IMR-90 (cell line): ENCODE data around the gene PLTP. TPM values are rescaled to one million over a fixed set of nuclear protein-coding genes. Genes with fewer than 3 reads are reported as not detected.

ENCODE experiments used
- ATAC-seq: fragments of 200-7000 bp; cut with Tn5 transposase; 2 replicates; pipeline ENCODE4 v1.9.1; 2020; ENCODE audit warnings: low read depth, mild to moderate bottlenecking, moderate library complexity
- BruUV-seq: library from RNA; stranded (reverse); fragments of 400-500 nt; replicated peaks from 2 replicates; lab custom pipeline; 2021; lab: Mats Ljungman, UMichigan
- CTCF ChIA-PET: fragments of 300-600 bp; formaldehyde crosslinking; extraction: SDS; loops from one replicate; lab custom pipeline; 2021; ENCODE audit warnings: antibody characterized with exemption; lab: Yijun Ruan, JAX
- POLR2A ChIA-PET: fragments of 300-600 bp; sonication (Branson Sonifier 250); formaldehyde crosslinking; loops from one replicate; lab custom pipeline; 2022; ENCODE audit warnings: antibody characterized with exemption; ENCODE audit not compliant: unreplicated experiment; lab: Charles Lee
- DNase-seq: peaks from one replicate; pipeline ENCODE4 v3.0.0; 2013
- H2AFZ ChIP-seq: replicated peaks from 2 replicates; pipeline ENCODE3; 2013; ENCODE audit warnings: low read length, mild to moderate bottlenecking; ENCODE audit not compliant: poor library complexity
- H2AK5ac ChIP-seq: 2 replicates; pipeline ENCODE4 v1.6.1; 2013; ENCODE audit warnings: low read depth, low read length, inconsistent platforms
- H2AK9ac ChIP-seq: replicated peaks from 2 replicates; pipeline ENCODE3; 2013; ENCODE audit warnings: mild to moderate bottlenecking, low read depth, low read length, moderate library complexity; ENCODE audit not compliant: poor library complexity
- H2BK120ac ChIP-seq: 2 replicates; pipeline ENCODE4 v1.6.1; 2013; ENCODE audit warnings: low read depth, low read length, inconsistent platforms
- H2BK15ac ChIP-seq: 3 replicates; pipeline ENCODE4 v1.6.1; 2013; ENCODE audit warnings: low read depth, low read length, inconsistent platforms
- H2BK20ac ChIP-seq: 2 replicates; pipeline ENCODE4 v1.6.1; 2013; ENCODE audit warnings: low read depth, mild to moderate bottlenecking, inconsistent platforms, low read length, moderate library complexity
- H2BK5ac ChIP-seq: 2 replicates; pipeline ENCODE4 v1.6.1; 2013; ENCODE audit warnings: mild to moderate bottlenecking, low read depth, low read length, inconsistent platforms; ENCODE audit not compliant: poor library complexity, severe bottlenecking
- H3K14ac ChIP-seq: replicated peaks from 2 replicates; pipeline ENCODE4 v1.6.1; 2013; ENCODE audit warnings: low read depth, low read length, inconsistent platforms
- H3K18ac ChIP-seq: 2 replicates; pipeline ENCODE4 v1.6.1; 2013; ENCODE audit warnings: low read depth, low read length, control low read depth
- H3K23ac ChIP-seq: 2 replicates; pipeline ENCODE4 v1.6.1; 2013; ENCODE audit warnings: low read depth, low read length, inconsistent platforms
- H3K27ac ChIP-seq: 2 replicates; pipeline ENCODE4 v1.5.1; 2013; ENCODE audit warnings: mild to moderate bottlenecking, control low read depth, low read length; ENCODE audit not compliant: insufficient read depth
- H3K27me3 ChIP-seq: 2 replicates; pipeline ENCODE4 v1.6.1; 2013; ENCODE audit warnings: low read length; ENCODE audit not compliant: control insufficient read depth, insufficient read depth
- H3K36me3 ChIP-seq: 2 replicates; pipeline ENCODE4 v1.6.1; 2013; ENCODE audit warnings: low read length, mixed read lengths; ENCODE audit not compliant: control insufficient read depth, insufficient read depth
- H3K4ac ChIP-seq: 2 replicates; pipeline ENCODE4 v1.6.1; 2013; ENCODE audit warnings: low read depth, low read length, inconsistent platforms
- H3K4me1 ChIP-seq: 2 replicates; pipeline ENCODE4 v1.6.1; 2013; ENCODE audit warnings: low read length, mixed read lengths; ENCODE audit not compliant: control insufficient read depth, insufficient read depth
- H3K4me2 ChIP-seq: 2 replicates; pipeline ENCODE4 v1.6.1; 2013; ENCODE audit warnings: low read depth, mild to moderate bottlenecking, control low read depth, low read length, moderate library complexity
- H3K4me3 ChIP-seq: 2 replicates; pipeline ENCODE4 v1.5.1; 2013; ENCODE audit warnings: low read depth, mild to moderate bottlenecking, control low read depth, low read length, moderate library complexity; ENCODE audit not compliant: insufficient read depth
- H3K56ac ChIP-seq: 2 replicates; pipeline ENCODE4 v1.6.1; 2013; ENCODE audit warnings: low read length, inconsistent platforms; ENCODE audit not compliant: insufficient read depth; ENCODE audit errors: extremely low read depth
- H3K79me1 ChIP-seq, 2 experiments: 2 replicates each; pipeline ENCODE4 v1.6.1; 2013; ENCODE audit warnings: low read length in 2 of 2, inconsistent platforms in 1 of 2, low read depth in 1 of 2
- H3K9ac ChIP-seq: 2 replicates; pipeline ENCODE4 v1.6.1; 2013; ENCODE audit warnings: low read depth, low read length, control low read depth
- H3K9me1 ChIP-seq: 2 replicates; pipeline ENCODE4 v1.6.1; 2013; ENCODE audit warnings: low read length, inconsistent platforms; ENCODE audit not compliant: insufficient read depth
- H3K9me3 ChIP-seq: 2 replicates; pipeline ENCODE4 v1.6.1; 2013; ENCODE audit warnings: low read length; ENCODE audit not compliant: control insufficient read depth, insufficient read depth
- H4K20me1 ChIP-seq: 2 replicates; pipeline ENCODE4 v1.6.1; 2013; ENCODE audit warnings: low read length, inconsistent platforms; ENCODE audit not compliant: insufficient read depth
- H4K5ac ChIP-seq: 2 replicates; pipeline ENCODE4 v1.6.1; 2013; ENCODE audit warnings: mild to moderate bottlenecking, low read depth, low read length, control low read depth
- H4K8ac ChIP-seq, 2 experiments: 2 replicates each; pipeline ENCODE4 v1.6.1; 2013; ENCODE audit warnings: low read depth in 2 of 2, low read length in 2 of 2, control low read depth in 1 of 2, inconsistent platforms in 1 of 2
- H4K91ac ChIP-seq: 2 replicates; pipeline ENCODE4 v1.6.1; 2013; ENCODE audit warnings: low read depth, low read length, inconsistent platforms; ENCODE audit not compliant: insufficient read depth
- CEBPB ChIP-seq: IDR thresholded peaks from 2 replicates; pipeline ENCODE4 v1.6.1; 2012; ENCODE audit warnings: low read depth, low read length, improper control_type of control experiment
- FOS ChIP-seq: fragments of 150-350 bp; IDR thresholded peaks from 2 replicates; pipeline ENCODE4 v1.6.1; 2016; ENCODE audit warnings: low read depth, low read length
- RAD21 ChIP-seq: IDR thresholded peaks from 2 replicates; pipeline ENCODE4 v1.6.1; 2012; ENCODE audit warnings: low read length, improper control_type of control experiment
- WGBS, 2 experiments: methylation state at CpG; one replicate each; pipeline versions ENCODE4 v1.1.5 to v1.1.7; 2013; ENCODE audit warnings: missing lambda C conversion rate in 2 of 2; ENCODE audit not compliant: insufficient read length in 1 of 2; ENCODE audit errors: extremely low coverage in 2 of 2; 5-methylcytosine and 5-hydroxymethylcytosine counted together
- dilution Hi-C: fragments of 300-500 bp; cut with HindIII; formaldehyde crosslinking; loops from one replicate; pipeline ENCODE4 v1.14.3; 2018; ENCODE audit warnings: low sequenced_read_pairs; ENCODE audit not compliant: unreplicated experiment
- in situ Hi-C: fragments of 300-500 bp; cut with MboI; formaldehyde crosslinking; loops from 3 replicates; pipeline ENCODE4 v1.14.3; 2019; ENCODE audit warnings: low sequenced_read_pairs, inconsistent platforms, mixed read lengths
- intact Hi-C: fragments of 100-400 bp; cut with micrococcal nuclease; formaldehyde crosslinking; loops from 2 replicates; pipeline ENCODE4 v1.10.0; 2022
- polyA plus RNA-seq, 3 experiments: library from polyadenylated mRNA; depleted of rRNA; stranded (reverse); fragments of >200 nt; gene quantifications; 2 replicates each; pipeline ENCODE4 v1.2.3, GENCODE V29; 2012; ENCODE audit warnings: low replicate concordance in 1 of 3
- total RNA-seq: library from RNA; depleted of rRNA; stranded (reverse); fragments of >200 nt; gene quantifications from 2 replicates; pipeline ENCODE4 v1.2.3, GENCODE V29; 2012

Gene PLTP
- total and polyA plus RNA-seq, 2 of the 4 experiments (the other 2 are of a cell fraction), result 5.4 to 55.8 TPM

GRCh38 chr20:45953672-45954071 lies 41.7 kb upstream of the PLTP start:
- no peak overlapping the region for H3K56ac ChIP-seq
- peaks cover 4 to 5% of the 10 kb centered on the region in 2 experiments; a peak in 2 of 4 replicates for H3K79me1 ChIP-seq
- H2BK15ac ChIP-seq, result no peak overlapping the region
- H4K91ac ChIP-seq, result no peak overlapping the region
- no peak overlapping the region for H2AK9ac ChIP-seq
- H3K27ac ChIP-seq, result no peak overlapping the region
- dilution Hi-C loops (no loop called here), intact Hi-C loops (no loop called here), in situ Hi-C loops (no loop called here)
- no peaks in the 10 kb centered on the region for H3K9me3 ChIP-seq
- peaks cover 67% of the 10 kb centered on the region for H3K36me3 ChIP-seq
- H3K27me3 ChIP-seq, result no peaks in the 10 kb centered on the region
- no peak overlapping the region for H3K9ac ChIP-seq
- POLR2A ChIA-PET, result no interaction called here
- no peak for TF ChIP-seq CEBPB
- TF ChIP-seq FOS, result no peak
- TF ChIP-seq RAD21, result no peak
- no peak overlapping the region for H3K23ac ChIP-seq
- no peak overlapping the region for H2BK120ac ChIP-seq
- peaks cover 7% of the 10 kb centered on the region; the same call in 1 of the 2 replicates for H3K9me1 ChIP-seq
- H3K4me2 ChIP-seq, result no peak overlapping the region
- H2AK5ac ChIP-seq, result no peak overlapping the region
- ATAC-seq (no peak), DNase-seq (no peak)
- CTCF ChIA-PET, result no interaction called here
- H2BK5ac ChIP-seq, result no peak overlapping the region
- no peak overlapping the region for H3K18ac ChIP-seq
- no peak overlapping the region for H3K4me3 ChIP-seq
- no peak overlapping the region for H4K5ac ChIP-seq
- peaks cover 4% of the 10 kb centered on the region; the same call in 1 of the 2 replicates for H4K20me1 ChIP-seq
- H2BK20ac ChIP-seq, result no peak overlapping the region
- H3K4ac ChIP-seq, result no peak overlapping the region
- no TSS peak for BruUV-seq
- H2AFZ ChIP-seq, result no peak overlapping the region
- no peaks in the 10 kb centered on the region for H3K4me1 ChIP-seq
- no peak overlapping the region for H4K8ac ChIP-seq
- WGBS, 2 experiments, result no CpG with 5 or more reads among the region's 9 CpGs
- H3K14ac ChIP-seq, result no peak overlapping the region
